HL-60 (cell line): ENCODE results near the gene CAMK1D.

Experiments used
- GABPA ChIP-seq: IDR thresholded peaks from 2 replicates; pipeline ENCODE4 v1.6.1; 2012; ENCODE audit warnings: low read depth
- POLR2AphosphoS5 ChIP-seq: IDR thresholded peaks from 2 replicates; pipeline ENCODE4 v1.6.1; 2012; ENCODE audit warnings: low read depth
- TF ChIP-seq, protein P1 (sequence below): IDR thresholded peaks from one replicate; pipeline ENCODE4 v1.5.1; 2011; ENCODE audit warnings: low read length, control low read depth, inconsistent platforms; ENCODE audit not compliant: insufficient read depth

DNA sequence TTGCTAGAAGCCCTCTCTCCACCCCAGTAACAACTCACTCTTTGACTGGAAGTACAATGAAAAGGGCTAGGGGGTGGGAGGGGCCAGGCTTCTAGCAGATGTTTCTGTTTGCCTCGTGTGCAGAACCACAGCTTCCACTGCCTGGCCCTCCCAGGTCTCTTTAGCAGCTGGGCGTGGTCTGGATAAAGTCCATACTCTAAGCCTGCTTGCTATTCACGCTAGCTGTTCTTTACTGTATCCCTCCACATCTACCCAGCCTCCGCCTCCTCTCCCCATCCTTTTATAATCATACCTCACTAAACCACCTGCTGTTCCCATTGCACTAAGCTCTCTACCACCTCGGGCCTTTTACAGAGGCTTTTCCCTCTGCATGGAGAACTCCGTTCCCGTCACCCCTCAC lies 288.8 kb downstream of the CAMK1D start:
- TF ChIP-seq, protein P1, sequence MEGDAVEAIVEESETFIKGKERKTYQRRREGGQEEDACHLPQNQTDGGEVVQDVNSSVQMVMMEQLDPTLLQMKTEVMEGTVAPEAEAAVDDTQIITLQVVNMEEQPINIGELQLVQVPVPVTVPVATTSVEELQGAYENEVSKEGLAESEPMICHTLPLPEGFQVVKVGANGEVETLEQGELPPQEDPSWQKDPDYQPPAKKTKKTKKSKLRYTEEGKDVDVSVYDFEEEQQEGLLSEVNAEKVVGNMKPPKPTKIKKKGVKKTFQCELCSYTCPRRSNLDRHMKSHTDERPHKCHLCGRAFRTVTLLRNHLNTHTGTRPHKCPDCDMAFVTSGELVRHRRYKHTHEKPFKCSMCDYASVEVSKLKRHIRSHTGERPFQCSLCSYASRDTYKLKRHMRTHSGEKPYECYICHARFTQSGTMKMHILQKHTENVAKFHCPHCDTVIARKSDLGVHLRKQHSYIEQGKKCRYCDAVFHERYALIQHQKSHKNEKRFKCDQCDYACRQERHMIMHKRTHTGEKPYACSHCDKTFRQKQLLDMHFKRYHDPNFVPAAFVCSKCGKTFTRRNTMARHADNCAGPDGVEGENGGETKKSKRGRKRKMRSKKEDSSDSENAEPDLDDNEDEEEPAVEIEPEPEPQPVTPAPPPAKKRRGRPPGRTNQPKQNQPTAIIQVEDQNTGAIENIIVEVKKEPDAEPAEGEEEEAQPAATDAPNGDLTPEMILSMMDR, result no peak
- no peak for TF ChIP-seq GABPA
- TF ChIP-seq POLR2AphosphoS5, result no peak
